ENCODE results near the gene ALDH1A3.

ALDH1A3 gene

DNA sequence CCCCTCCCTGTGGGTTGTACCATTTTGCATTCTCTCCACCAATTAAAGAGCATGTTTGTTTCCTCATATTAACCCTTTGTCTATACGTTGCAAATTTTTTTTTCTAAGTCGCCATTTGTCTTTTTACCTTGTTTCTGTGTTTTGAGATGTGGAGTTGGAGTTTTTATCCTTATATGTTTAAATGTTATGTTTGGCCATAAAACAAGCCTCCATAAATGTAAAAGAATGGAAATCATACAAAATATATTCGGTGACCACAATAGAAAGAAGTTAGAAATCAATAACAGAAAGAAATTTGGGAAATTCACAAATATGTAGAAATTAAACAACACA is 68.8 kb downstream of the ALDH1A3 start:
- H3K4me1 ChIP-seq (ENCODE audit: control insufficient read depth in 1 of 2, insufficient read depth in 2 of 2, low read length in 2 of 2) = peaks cover 0 to 2% of the 10 kb centered on the region in 2 experiments
- no peak overlapping the region for H3K4ac ChIP-seq (ENCODE audit: low read depth, low read length)
- H3K4me2 ChIP-seq (ENCODE audit: low read length) = no peak overlapping the region
- H3K27me3 ChIP-seq (ENCODE audit: insufficient read depth, low read length) = no peaks in the 10 kb centered on the region
- H3K27ac ChIP-seq (ENCODE audit: low read depth, low read length) = no peak overlapping the region
- no peak for DNase-seq
- H3K23ac ChIP-seq (ENCODE audit: low read length) = no peak overlapping the region
- H2BK12ac ChIP-seq (ENCODE audit: low read length) = no peak overlapping the region
- no peaks in the 10 kb centered on the region for H3K79me1 ChIP-seq (ENCODE audit: low read length)
- no peak overlapping the region for H2AFZ ChIP-seq (ENCODE audit: insufficient read depth, low read length, poor library complexity)
- H4K12ac ChIP-seq (ENCODE audit: low read depth, low read length) = no peak overlapping the region
- H2AK5ac ChIP-seq (ENCODE audit: low read length) = no peak overlapping the region
- no peak overlapping the region for H3K18ac ChIP-seq (ENCODE audit: low read length)
- no peak overlapping the region for H3K9ac ChIP-seq (ENCODE audit: low read length)
- no peaks in the 10 kb centered on the region for H3K79me2 ChIP-seq (ENCODE audit: control insufficient read depth, insufficient read depth, low read length, poor library complexity)
- H2BK5ac ChIP-seq (ENCODE audit: low read depth, low read length, poor library complexity) = no peak overlapping the region
- no peak overlapping the region for H3K4me3 ChIP-seq (ENCODE audit: low read depth, low read length)
- no peaks in the 10 kb centered on the region for H3K9me3 ChIP-seq (ENCODE audit: insufficient read depth, low read depth, low read length)
- no CpG with 5 or more reads among the region's 3 CpGs for WGBS (ENCODE audit: extremely low coverage, insufficient coverage, insufficient read length)
- no peaks in the 10 kb centered on the region for H3K36me3 ChIP-seq (ENCODE audit: control insufficient read depth in 1 of 2, insufficient read depth in 2 of 2, low read length in 2 of 2)
- H2BK120ac ChIP-seq (ENCODE audit: insufficient read depth, low read length, poor library complexity) = no peak overlapping the region
- no peak overlapping the region for H4K8ac ChIP-seq (ENCODE audit: low read depth, low read length)
- no peak overlapping the region for H3K14ac ChIP-seq (ENCODE audit: low read length)
- H4K91ac ChIP-seq (ENCODE audit: low read depth, low read length) = no peak overlapping the region

DNA sequence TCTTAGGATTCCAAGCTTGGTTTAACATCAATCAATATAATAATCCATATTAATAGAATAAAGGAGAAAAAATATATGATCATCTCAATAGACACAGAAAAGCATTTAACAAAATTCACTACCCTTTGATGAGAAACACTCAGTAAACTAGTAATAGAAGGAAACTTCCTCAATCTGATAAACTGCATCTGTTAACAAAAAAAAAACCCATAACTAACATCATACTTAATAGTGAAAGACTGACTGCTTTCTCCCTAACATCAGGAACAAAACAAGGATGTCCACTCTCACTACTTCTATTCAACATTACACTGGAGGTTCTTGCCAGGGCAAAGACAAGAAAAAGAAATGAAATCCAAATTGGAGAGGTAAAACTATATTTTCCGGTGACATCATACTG is 70.1 kb downstream of the ALDH1A3 start:
- no peak overlapping the region for H2AK5ac ChIP-seq (ENCODE audit: low read length)
- H3K18ac ChIP-seq (ENCODE audit: low read length) = no peak overlapping the region
- H3K36me3 ChIP-seq (ENCODE audit: control insufficient read depth in 1 of 2, insufficient read depth in 2 of 2, low read length in 2 of 2) = no peaks in the 10 kb centered on the region
- no peaks in the 10 kb centered on the region for H3K27me3 ChIP-seq (ENCODE audit: insufficient read depth, low read length)
- H2BK120ac ChIP-seq (ENCODE audit: insufficient read depth, low read length, poor library complexity) = no peak overlapping the region
- H2AFZ ChIP-seq (ENCODE audit: insufficient read depth, low read length, poor library complexity) = no peak overlapping the region
- H3K9me3 ChIP-seq (ENCODE audit: insufficient read depth, low read depth, low read length) = no peaks in the 10 kb centered on the region
- H3K4me3 ChIP-seq (ENCODE audit: low read depth, low read length) = no peak overlapping the region
- H4K12ac ChIP-seq (ENCODE audit: low read depth, low read length) = no peak overlapping the region
- H4K91ac ChIP-seq (ENCODE audit: low read depth, low read length) = no peak overlapping the region
- H3K4ac ChIP-seq (ENCODE audit: low read depth, low read length) = no peak overlapping the region
- DNase-seq = no peak
- H3K79me1 ChIP-seq (ENCODE audit: low read length) = no peaks in the 10 kb centered on the region
- H3K9ac ChIP-seq (ENCODE audit: low read length) = no peak overlapping the region
- no peak overlapping the region for H3K14ac ChIP-seq (ENCODE audit: low read length)
- H3K27ac ChIP-seq (ENCODE audit: low read depth, low read length) = no peak overlapping the region
- no peak overlapping the region for H4K8ac ChIP-seq (ENCODE audit: low read depth, low read length)
- no peaks in the 10 kb centered on the region for H3K79me2 ChIP-seq (ENCODE audit: control insufficient read depth, insufficient read depth, low read length, poor library complexity)
- no peak overlapping the region for H3K4me2 ChIP-seq (ENCODE audit: low read length)
- WGBS (ENCODE audit: extremely low coverage, insufficient coverage, insufficient read length) = no CpG with 5 or more reads among the region's 1 CpG
- no peak overlapping the region for H2BK12ac ChIP-seq (ENCODE audit: low read length)
- H3K23ac ChIP-seq (ENCODE audit: low read length) = no peak overlapping the region
- peaks cover 0 to 2% of the 10 kb centered on the region in 2 experiments for H3K4me1 ChIP-seq (ENCODE audit: control insufficient read depth in 1 of 2, insufficient read depth in 2 of 2, low read length in 2 of 2)
- no peak overlapping the region for H2BK5ac ChIP-seq (ENCODE audit: low read depth, low read length, poor library complexity)

DNA sequence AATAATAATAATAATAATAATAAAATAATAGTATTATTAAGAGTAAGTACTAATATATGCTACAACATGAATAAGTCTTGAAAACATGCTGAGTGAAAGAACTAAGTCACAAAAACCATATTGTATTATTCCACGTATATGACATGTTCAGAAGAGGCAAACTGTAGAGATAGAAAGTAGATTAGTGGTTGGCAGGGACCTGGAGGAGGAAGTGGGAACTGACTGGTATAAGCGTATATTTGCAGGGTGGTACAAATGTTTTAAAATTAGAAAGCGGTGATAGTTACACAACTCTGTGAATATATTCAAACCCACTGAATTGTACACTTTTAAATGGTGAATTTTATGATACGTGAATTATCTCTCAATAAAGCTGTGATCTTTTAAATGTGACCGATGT is 72.3 kb downstream of the ALDH1A3 start:
- H3K4me2 ChIP-seq (ENCODE audit: low read length) = no peak overlapping the region
- H3K4ac ChIP-seq (ENCODE audit: low read depth, low read length) = no peak overlapping the region
- H3K4me3 ChIP-seq (ENCODE audit: low read depth, low read length) = no peak overlapping the region
- H3K9ac ChIP-seq (ENCODE audit: low read length) = no peak overlapping the region
- H3K27ac ChIP-seq (ENCODE audit: low read depth, low read length) = no peak overlapping the region
- H3K14ac ChIP-seq (ENCODE audit: low read length) = no peak overlapping the region
- H3K27me3 ChIP-seq (ENCODE audit: insufficient read depth, low read length) = no peaks in the 10 kb centered on the region
- no peak overlapping the region for H4K8ac ChIP-seq (ENCODE audit: low read depth, low read length)
- H3K79me2 ChIP-seq (ENCODE audit: control insufficient read depth, insufficient read depth, low read length, poor library complexity) = no peaks in the 10 kb centered on the region
- no peak overlapping the region for H4K91ac ChIP-seq (ENCODE audit: low read depth, low read length)
- H3K23ac ChIP-seq (ENCODE audit: low read length) = no peak overlapping the region
- H3K36me3 ChIP-seq (ENCODE audit: control insufficient read depth in 1 of 2, insufficient read depth in 2 of 2, low read length in 2 of 2) = no peaks in the 10 kb centered on the region
- no peak for DNase-seq
- no peaks in the 10 kb centered on the region for H3K9me3 ChIP-seq (ENCODE audit: insufficient read depth, low read depth, low read length)
- no peaks in the 10 kb centered on the region for H3K79me1 ChIP-seq (ENCODE audit: low read length)
- H2BK5ac ChIP-seq (ENCODE audit: low read depth, low read length, poor library complexity) = no peak overlapping the region
- no peak overlapping the region for H2AFZ ChIP-seq (ENCODE audit: insufficient read depth, low read length, poor library complexity)
- no peak overlapping the region for H2BK12ac ChIP-seq (ENCODE audit: low read length)
- no peak overlapping the region for H2AK5ac ChIP-seq (ENCODE audit: low read length)
- H4K12ac ChIP-seq (ENCODE audit: low read depth, low read length) = no peak overlapping the region
- H2BK120ac ChIP-seq (ENCODE audit: insufficient read depth, low read length, poor library complexity) = no peak overlapping the region
- H3K4me1 ChIP-seq (ENCODE audit: control insufficient read depth in 1 of 2, insufficient read depth in 2 of 2, low read length in 2 of 2) = peaks cover 0 to 2% of the 10 kb centered on the region in 2 experiments
- WGBS (ENCODE audit: extremely low coverage, insufficient coverage, insufficient read length) = no CpG with 5 or more reads among the region's 5 CpGs
- H3K18ac ChIP-seq (ENCODE audit: low read length) = no peak overlapping the region

DNA sequence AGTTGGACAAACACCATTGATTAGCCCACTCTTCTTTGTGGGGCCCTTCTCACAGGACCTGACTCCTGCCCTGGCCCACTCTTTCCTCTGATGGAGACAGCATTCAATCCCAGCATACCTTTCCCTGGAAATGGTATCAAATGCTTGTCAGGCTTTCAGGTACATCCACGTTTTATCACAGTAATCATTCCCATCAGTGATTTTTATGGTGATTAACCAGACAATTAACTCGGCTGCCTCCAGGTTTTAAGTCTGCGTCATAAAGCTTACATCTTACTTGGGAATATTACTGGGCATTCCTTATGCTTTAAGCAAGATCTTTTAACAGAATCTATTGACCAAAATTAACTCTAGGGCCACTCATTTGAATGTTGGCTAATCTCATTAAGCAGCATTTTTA is 72.9 kb downstream of the ALDH1A3 start:
- Histone ChIP-seq H2AFZ (ENCODE audit: insufficient read depth, low read length, poor library complexity) (no peak overlapping the region), H3K4ac (ENCODE audit: low read depth, low read length) (no peak overlapping the region), H3K4me2 (ENCODE audit: low read length) (no peak overlapping the region), H3K79me2 (ENCODE audit: control insufficient read depth, insufficient read depth, low read length, poor library complexity) (no peaks in the 10 kb centered on the region), H3K4me3 (ENCODE audit: low read depth, low read length) (no peak overlapping the region), H3K9me3 (ENCODE audit: insufficient read depth, low read depth, low read length) (no peaks in the 10 kb centered on the region), H3K23ac (ENCODE audit: low read length) (no peak overlapping the region), H3K27ac (ENCODE audit: low read depth, low read length) (no peak overlapping the region), H3K27me3 (ENCODE audit: insufficient read depth, low read length) (no peaks in the 10 kb centered on the region), H3K36me3 (ENCODE audit: control insufficient read depth in 1 of 2, insufficient read depth in 2 of 2, low read length in 2 of 2) (no peaks in the 10 kb centered on the region), H3K9ac (ENCODE audit: low read length) (no peak overlapping the region), H3K18ac (ENCODE audit: low read length) (no peak overlapping the region), H2BK5ac (ENCODE audit: low read depth, low read length, poor library complexity) (no peak overlapping the region), H3K14ac (ENCODE audit: low read length) (no peak overlapping the region), H4K8ac (ENCODE audit: low read depth, low read length) (no peak overlapping the region), H4K12ac (ENCODE audit: low read depth, low read length) (no peak overlapping the region), H2AK5ac (ENCODE audit: low read length) (no peak overlapping the region), H3K79me1 (ENCODE audit: low read length) (no peaks in the 10 kb centered on the region), H2BK120ac (ENCODE audit: insufficient read depth, low read length, poor library complexity) (no peak overlapping the region), H4K91ac (ENCODE audit: low read depth, low read length) (no peak overlapping the region), H2BK12ac (ENCODE audit: low read length) (no peak overlapping the region), H3K4me1 (ENCODE audit: control insufficient read depth in 1 of 2, insufficient read depth in 2 of 2, low read length in 2 of 2) (peaks cover 0 to 2% of the 10 kb centered on the region in 2 experiments)
- no peak for DNase-seq
- no CpG with 5 or more reads among the region's 3 CpGs for WGBS (ENCODE audit: extremely low coverage, insufficient coverage, insufficient read length)
